DOHH2 (cell line): Measurements from ENCODE around the gene ATP6V1G3.

Experiments used
- H3F3A ChIP-seq: fragments of 200-600 bp; sonication (generic), shearing (Covaris generic); 2 replicates; pipeline ENCODE4 v1.6.0; 2016; ENCODE audit warnings: antibody characterized with exemption, mild to moderate bottlenecking; ENCODE audit not compliant: control insufficient read depth, insufficient read depth
- H3K27ac ChIP-seq: fragments of 200-600 bp; sonication (generic); 2 replicates; pipeline ENCODE4 v1.5.1; 2014; ENCODE audit warnings: low read depth, mild to moderate bottlenecking, low read length, moderate library complexity
- H3K27me3 ChIP-seq: fragments of 200-600 bp; sonication (generic); 2 replicates; pipeline ENCODE4 v1.6.1; 2014; ENCODE audit warnings: mild to moderate bottlenecking, low read length, mixed read lengths; ENCODE audit not compliant: control insufficient read depth
- H3K36me3 ChIP-seq: fragments of 200-600 bp; sonication (generic); 2 replicates; pipeline ENCODE4 v1.6.1; 2014; ENCODE audit warnings: mild to moderate bottlenecking, low read length, moderate library complexity, mixed read lengths; ENCODE audit not compliant: control insufficient read depth
- H3K4me1 ChIP-seq: fragments of 200-600 bp; sonication (generic); 2 replicates; pipeline ENCODE4 v1.6.1; 2014; ENCODE audit warnings: mild to moderate bottlenecking, low read length, mixed read lengths; ENCODE audit not compliant: control insufficient read depth
- H3K4me2 ChIP-seq: fragments of 200-600 bp; sonication (generic); 2 replicates; pipeline ENCODE4 v1.6.0; 2014; ENCODE audit warnings: mild to moderate bottlenecking, low read length, moderate library complexity
- H3K4me3 ChIP-seq: fragments of 200-600 bp; sonication (generic); 2 replicates; pipeline ENCODE4 v1.5.1; 2014; ENCODE audit warnings: mild to moderate bottlenecking, low read length, mixed read lengths
- H3K79me2 ChIP-seq: fragments of 200-600 bp; sonication (generic); 2 replicates; pipeline ENCODE4 v1.6.1; 2014; ENCODE audit warnings: mild to moderate bottlenecking, low read length, mixed read lengths; ENCODE audit not compliant: control insufficient read depth
- H3K9me2 ChIP-seq: fragments of 200-600 bp; sonication (generic); replicated peaks from 2 replicates; pipeline ENCODE4 v1.6.1; 2014; ENCODE audit warnings: mild to moderate bottlenecking, low read length, mixed read lengths; ENCODE audit not compliant: control insufficient read depth
- H3K9me3 ChIP-seq: fragments of 200-600 bp; sonication (generic); 2 replicates; pipeline ENCODE4 v1.6.1; 2014; ENCODE audit warnings: antibody characterized with exemption, low read length, mixed read lengths; ENCODE audit not compliant: control insufficient read depth, insufficient read depth
- H4K20me1 ChIP-seq: fragments of 200-600 bp; sonication (generic); 2 replicates; pipeline ENCODE4 v1.6.0; 2014; ENCODE audit warnings: low read depth, mild to moderate bottlenecking, antibody characterized with exemption, low read length, moderate library complexity; ENCODE audit not compliant: control insufficient read depth, insufficient read depth
- CTCF ChIP-seq: fragments of 200-600 bp; sonication (generic); IDR thresholded peaks from one replicate; pipeline ENCODE4 v1.5.1; 2014; ENCODE audit warnings: antibody characterized with exemption, mild to moderate bottlenecking, low read depth, low read length; ENCODE audit not compliant: poor library complexity, severe bottlenecking
- EZH2phosphoT487 ChIP-seq: fragments of 200-600 bp; sonication (generic); IDR thresholded peaks from 2 replicates; pipeline ENCODE4 v1.6.1; 2017; ENCODE audit warnings: borderline replicate concordance, mild to moderate bottlenecking, antibody characterized with exemption, low read length, moderate library complexity, mixed read lengths

Gene ATP6V1G3

GRCh38 chr1:198577444-198577843 is 37.0 kb upstream of the ATP6V1G3 start:
- Histone ChIP-seq H3K27me3 (no peaks in the 10 kb centered on the region), H3K4me2 (no peak overlapping the region), H3K79me2 (no peaks in the 10 kb centered on the region), H3F3A (peaks cover 9% of the 10 kb centered on the region), H4K20me1 (no peaks in the 10 kb centered on the region), H3K9me3 (no peaks in the 10 kb centered on the region), H3K4me3 (no peak overlapping the region), H3K27ac (no peak overlapping the region), H3K4me1 (peaks cover 12% of the 10 kb centered on the region), H3K9me2 (no peaks in the 10 kb centered on the region), H3K36me3 (no peaks in the 10 kb centered on the region)
- no peak for TF ChIP-seq CTCF
- no peak for TF ChIP-seq EZH2phosphoT487

- H3K27me3 ChIP-seq = no peaks in the 10 kb centered on the region
- no peak overlapping the region for H3K27ac ChIP-seq
- no peak overlapping the region for H3K4me3 ChIP-seq
- no peaks in the 10 kb centered on the region for H3K9me3 ChIP-seq
- H3K4me1 ChIP-seq = peaks cover 12% of the 10 kb centered on the region
- peaks cover 9% of the 10 kb centered on the region for H3F3A ChIP-seq
- no peaks in the 10 kb centered on the region for H3K79me2 ChIP-seq
- peak overlapping the region; percentile 24; the same call in 1 of the 2 replicates for H3K4me2 ChIP-seq
- H4K20me1 ChIP-seq = no peaks in the 10 kb centered on the region
- no peaks in the 10 kb centered on the region for H3K9me2 ChIP-seq
- TF ChIP-seq CTCF (no peak), EZH2phosphoT487 (no peak)
- H3K36me3 ChIP-seq = no peaks in the 10 kb centered on the region
Measured at GRCh38 chr1:198575798-198576641, 35.5 kb upstream of the ATP6V1G3 start.

- Histone ChIP-seq H3K9me3 (no peaks in the 10 kb centered on the region), H3K79me2 (no peaks in the 10 kb centered on the region), H3K36me3 (no peaks in the 10 kb centered on the region), H4K20me1 (no peaks in the 10 kb centered on the region), H3K4me1 (peaks cover 12% of the 10 kb centered on the region), H3F3A (peaks cover 9% of the 10 kb centered on the region), H3K4me2 (no peak overlapping the region), H3K27me3 (no peaks in the 10 kb centered on the region), H3K9me2 (no peaks in the 10 kb centered on the region), H3K4me3 (no peak overlapping the region), H3K27ac (no peak overlapping the region)
- TF ChIP-seq EZH2phosphoT487 (no peak), CTCF (no peak)
Measured at GRCh38 chr1:198575292-198575691, 34.8 kb upstream of the ATP6V1G3 start.
